ENCODE data around the gene DYNLT5.
"Not testable (repeated sequence)": the region's sequence is repeated elsewhere in the genome, so short reads cannot be mapped to it uniquely, and the experiment has no call there.

Gene DYNLT5

GRCh38 chr1:66791621-66792610 is 39.7 kb downstream of the DYNLT5 start:
- no peak for DNase-seq

- not testable (repeated sequence) for DNase-seq
Observed at GRCh38 chr1:66795839-66796238, 43.6 kb downstream of the DYNLT5 start.

- no peak for DNase-seq
Observed at GRCh38 chr1:66809245-66809644, 57.0 kb downstream of the DYNLT5 start.

- DNase-seq, result no peak
Observed at GRCh38 chr1:66809736-66810326, 57.6 kb downstream of the DYNLT5 start.

- no peak for DNase-seq
Observed at GRCh38 chr1:66824771-66825170, 72.5 kb downstream of the DYNLT5 start.
